Stimulated activated naive CD8-positive, alpha-beta T cell treated with anti-CD3 and anti-CD28 coated beads, Interleukin-15, amount 100 ng/mL, for 72 hours (primary cell): ENCODE results near the gene GASK1B.

Experiments
- ATAC-seq: fragments of 150-1000 bp; cut with Tn5 transposase; 2 replicates; pipeline ENCODE4 v1.10.0; 2021; ENCODE audit warnings: mild to moderate bottlenecking, moderate library complexity
- DNase-seq, 2 donors: peaks; one replicate each; pipeline ENCODE4 v3.0.0; 2021 to 2022
- H3K27ac Mint-ChIP-seq, 2 donors: one replicate each; pipeline ENCODE4 v1.8.0; 2022; ENCODE audit warnings: mild to moderate bottlenecking in 2 of 2, mixed read lengths in 2 of 2, moderate library complexity in 2 of 2
- H3K27me3 Mint-ChIP-seq: one replicate; pipeline ENCODE4 v1.8.0; 2022; ENCODE audit warnings: mixed read lengths
- H3K4me1 Mint-ChIP-seq: one replicate; pipeline ENCODE4 v1.8.0; 2022; ENCODE audit warnings: mild to moderate bottlenecking, mixed read lengths
- H3K4me3 Mint-ChIP-seq, 2 donors: one replicate each; pipeline ENCODE4 v1.8.0; 2022; ENCODE audit warnings: mild to moderate bottlenecking in 2 of 2, mixed read lengths in 2 of 2, moderate library complexity in 1 of 2
- H3K9me3 Mint-ChIP-seq, 2 donors: one replicate each; pipeline ENCODE4 v1.8.0; 2022; ENCODE audit warnings: mixed read lengths in 2 of 2

Gene GASK1B

GRCh38 chr4:158195297-158195696 lies 22.5 kb upstream of the GASK1B start:
- DNase-seq (no peak), ATAC-seq (no peak)
- Mint-ChIP-seq H3K9me3 (no peaks in the 10 kb centered on the region), H3K27me3 (peaks cover 10% of the 10 kb centered on the region), H3K4me3 (no peak overlapping the region), H3K27ac (no peak overlapping the region), H3K4me1 (no peaks in the 10 kb centered on the region)

DNA sequence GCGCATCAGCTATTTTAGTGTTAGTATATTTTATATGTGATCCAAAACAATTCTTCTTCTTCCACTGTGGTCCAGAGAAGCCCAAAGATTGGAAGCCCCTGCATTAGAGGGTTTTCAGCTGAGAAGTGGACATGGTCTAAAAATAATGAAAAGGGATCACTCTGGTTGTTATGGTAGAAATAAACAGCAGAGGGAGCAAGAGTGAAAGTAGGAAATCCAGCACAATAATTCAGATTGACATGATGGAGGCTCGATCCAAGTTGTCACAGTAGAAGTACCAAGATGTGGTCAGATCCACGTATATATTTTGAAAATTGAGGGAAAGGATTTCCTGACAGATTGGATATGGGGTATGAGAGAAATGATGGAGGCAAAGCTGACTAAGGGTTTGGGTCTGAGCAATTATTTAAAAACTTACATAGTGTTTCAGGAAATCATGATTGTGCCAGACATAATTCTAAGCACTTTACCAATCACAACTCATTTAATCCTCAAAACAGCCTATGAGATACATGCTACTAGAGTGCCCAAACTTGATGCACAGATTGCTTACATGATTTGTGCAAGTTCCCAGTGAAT lies 20.4 kb upstream of the GASK1B start:
- peaks cover 10% of the 10 kb centered on the region for H3K27me3 Mint-ChIP-seq
- no peaks in the 10 kb centered on the region for H3K4me1 Mint-ChIP-seq
- H3K9me3 Mint-ChIP-seq: no peaks in the 10 kb centered on the region
- DNase-seq: no peak
- H3K4me3 Mint-ChIP-seq: no peak overlapping the region
- H3K27ac Mint-ChIP-seq: no peak overlapping the region
- no peak for ATAC-seq

GRCh38 chr4:158192439-158193158 lies 19.8 kb upstream of the GASK1B start:
- no peak overlapping the region for H3K4me3 Mint-ChIP-seq
- H3K9me3 Mint-ChIP-seq: no peaks in the 10 kb centered on the region
- H3K27ac Mint-ChIP-seq: no peak overlapping the region
- H3K27me3 Mint-ChIP-seq: peaks cover 10% of the 10 kb centered on the region
- DNase-seq (no peak), ATAC-seq (no peak)
- H3K4me1 Mint-ChIP-seq: no peaks in the 10 kb centered on the region

- DNase-seq: no peak
- Mint-ChIP-seq H3K9me3 (no peaks in the 10 kb centered on the region), H3K4me3 (no peak overlapping the region), H3K27ac (no peak overlapping the region), H3K4me1 (no peaks in the 10 kb centered on the region), H3K27me3 (peaks cover 10% of the 10 kb centered on the region)
- ATAC-seq: peak; percentile 28
Observed at GRCh38 chr4:158190718-158191117, 17.9 kb upstream of the GASK1B start.

DNA sequence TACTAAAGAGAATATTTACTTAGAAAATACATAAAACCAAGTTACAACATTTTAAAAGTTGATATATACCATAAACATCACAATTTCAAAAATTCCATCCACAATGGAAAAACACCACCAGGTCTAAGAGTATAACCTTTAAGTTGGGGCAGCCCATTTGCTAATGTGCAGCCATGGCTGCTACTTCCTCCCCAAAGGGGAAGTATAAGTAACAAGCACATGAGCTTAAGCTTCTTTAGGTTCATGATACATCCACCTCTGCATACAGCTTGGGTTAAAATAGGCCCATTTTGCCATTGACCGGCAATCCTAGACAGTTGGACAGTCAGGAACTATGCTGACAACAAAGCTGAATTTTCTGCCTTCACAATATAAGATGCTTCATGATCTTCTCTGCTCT lies 16.6 kb upstream of the GASK1B start:
- Mint-ChIP-seq H3K27me3 (peaks cover 7% of the 10 kb centered on the region), H3K4me3 (no peak overlapping the region), H3K4me1 (no peaks in the 10 kb centered on the region), H3K9me3 (no peaks in the 10 kb centered on the region), H3K27ac (no peak overlapping the region)
- ATAC-seq (no peak), DNase-seq (no peak)

DNA sequence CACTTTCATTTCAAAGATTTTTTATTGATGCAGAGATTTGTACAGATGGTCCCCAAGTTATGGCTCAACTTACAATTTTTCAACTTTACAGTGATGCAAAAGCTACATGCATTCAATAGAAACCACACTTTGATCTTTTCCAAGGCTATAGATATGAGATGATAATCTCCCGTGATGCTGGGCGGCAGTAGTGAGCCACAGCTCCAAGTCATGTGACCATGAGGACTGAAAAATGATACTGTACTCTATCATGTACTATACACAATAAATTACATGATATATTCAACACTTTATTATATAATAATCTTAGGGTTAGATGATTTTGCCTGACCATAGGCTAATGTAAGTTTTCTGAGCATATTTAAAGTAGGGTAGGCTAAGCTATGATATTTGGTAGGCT lies 14.0 kb upstream of the GASK1B start:
- no peak overlapping the region for H3K27ac Mint-ChIP-seq
- H3K4me3 Mint-ChIP-seq: no peak overlapping the region
- ATAC-seq (no peak), DNase-seq (no peak)
- H3K27me3 Mint-ChIP-seq: peaks cover 7% of the 10 kb centered on the region
- H3K9me3 Mint-ChIP-seq: no peaks in the 10 kb centered on the region
- H3K4me1 Mint-ChIP-seq: no peaks in the 10 kb centered on the region

DNA sequence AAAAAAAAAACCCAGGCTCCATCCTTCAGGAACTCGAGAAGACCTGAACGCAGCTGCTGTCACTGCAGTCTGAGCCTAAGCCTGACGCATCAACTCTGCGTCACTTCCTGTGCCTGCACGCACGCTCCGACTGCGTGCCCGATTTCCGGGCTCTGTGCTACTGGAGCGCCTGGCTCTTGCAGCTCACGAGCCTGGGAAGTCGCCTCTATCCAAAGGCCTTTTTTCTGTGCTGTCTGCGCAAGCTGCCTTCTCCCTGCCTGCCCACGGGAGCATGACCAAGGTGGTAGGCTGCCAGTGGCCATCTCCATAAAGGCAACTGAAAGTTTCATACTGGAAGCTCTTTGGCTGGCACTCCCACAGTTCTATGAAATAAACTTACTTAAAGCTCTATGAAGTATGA lies 9.9 kb upstream of the GASK1B start:
- DNase-seq (no peak), ATAC-seq (no peak)
- Mint-ChIP-seq H3K27me3 (peaks cover 18% of the 10 kb centered on the region), H3K4me1 (no peaks in the 10 kb centered on the region), H3K9me3 (no peaks in the 10 kb centered on the region), H3K4me3 (no peak overlapping the region), H3K27ac (peak overlapping the region in 1 of 2 donors; percentile 9)

GRCh38 chr4:158181906-158182305 lies 9.1 kb upstream of the GASK1B start:
- H3K4me3 Mint-ChIP-seq: no peak overlapping the region
- no peak overlapping the region for H3K27ac Mint-ChIP-seq
- H3K4me1 Mint-ChIP-seq: no peaks in the 10 kb centered on the region
- H3K27me3 Mint-ChIP-seq: peaks cover 18% of the 10 kb centered on the region
- no peak for DNase-seq
- H3K9me3 Mint-ChIP-seq: no peaks in the 10 kb centered on the region
- no peak for ATAC-seq

- Mint-ChIP-seq H3K27me3 (peaks cover 18% of the 10 kb centered on the region), H3K4me1 (no peaks in the 10 kb centered on the region)
Observed at GRCh38 chr4:158179465-158179864, 6.6 kb upstream of the GASK1B start.

DNA sequence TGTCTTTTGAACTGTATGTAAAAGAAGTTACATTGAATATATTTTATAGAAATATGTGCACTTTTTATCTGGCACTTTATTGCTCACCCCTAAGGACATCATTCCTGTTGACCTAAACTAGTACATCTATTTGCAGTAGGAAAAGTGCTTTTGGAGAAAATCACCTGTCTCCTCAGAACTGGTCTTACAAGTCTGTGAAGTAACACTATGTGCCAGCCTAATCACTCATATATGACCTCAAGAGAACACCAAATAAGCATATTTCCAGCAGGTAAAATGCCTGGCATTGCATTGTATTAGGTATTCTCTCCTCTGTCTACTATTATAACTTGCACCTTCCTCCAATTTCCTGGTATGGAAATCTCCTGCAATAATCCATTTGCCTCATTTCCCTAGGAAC lies 4.0 kb upstream of the GASK1B start:
- Mint-ChIP-seq H3K9me3 (no peaks in the 10 kb centered on the region), H3K27me3 (peaks cover 25% of the 10 kb centered on the region), H3K4me1 (no peaks in the 10 kb centered on the region), H3K4me3 (no peak overlapping the region), H3K27ac (no peak overlapping the region)
- ATAC-seq (no peak), DNase-seq (no peak)

More at GRCh38 chr4:158179465-158179864, 6.6 kb upstream of the GASK1B start:
- DNase-seq (no peak), ATAC-seq (no peak)
- H3K4me3 Mint-ChIP-seq: no peak overlapping the region
- no peaks in the 10 kb centered on the region for H3K9me3 Mint-ChIP-seq
- no peak overlapping the region for H3K27ac Mint-ChIP-seq

- H3K4me1 Mint-ChIP-seq: peaks cover 3% of the 10 kb centered on the region
- no peak overlapping the region for H3K27ac Mint-ChIP-seq
- no peaks in the 10 kb centered on the region for H3K9me3 Mint-ChIP-seq
- peaks cover 30% of the 10 kb centered on the region for H3K27me3 Mint-ChIP-seq
- no peak for DNase-seq
- no peak for ATAC-seq
- H3K4me3 Mint-ChIP-seq: no peak overlapping the region
Observed at GRCh38 chr4:158176108-158176507, 3.3 kb upstream of the GASK1B start.

GRCh38 chr4:158170691-158171561 lies 1.9 kb downstream of the GASK1B start:
- Mint-ChIP-seq H3K4me1 (peaks cover 9% of the 10 kb centered on the region), H3K27ac (no peak overlapping the region), H3K9me3 (no peaks in the 10 kb centered on the region), H3K27me3 (peaks cover 38% of the 10 kb centered on the region), H3K4me3 (no peak overlapping the region)
- ATAC-seq (peak; percentile 33), DNase-seq (peak; percentile 10 to 22)

- peaks cover 9% of the 10 kb centered on the region for H3K4me1 Mint-ChIP-seq
- DNase-seq: no peak
- no peaks in the 10 kb centered on the region for H3K9me3 Mint-ChIP-seq
- ATAC-seq: peak; percentile 40
- no peak overlapping the region for H3K4me3 Mint-ChIP-seq
- no peak overlapping the region for H3K27ac Mint-ChIP-seq
- peaks cover 38% of the 10 kb centered on the region for H3K27me3 Mint-ChIP-seq
Observed at GRCh38 chr4:158169931-158170690, 2.7 kb downstream of the GASK1B start.

DNA sequence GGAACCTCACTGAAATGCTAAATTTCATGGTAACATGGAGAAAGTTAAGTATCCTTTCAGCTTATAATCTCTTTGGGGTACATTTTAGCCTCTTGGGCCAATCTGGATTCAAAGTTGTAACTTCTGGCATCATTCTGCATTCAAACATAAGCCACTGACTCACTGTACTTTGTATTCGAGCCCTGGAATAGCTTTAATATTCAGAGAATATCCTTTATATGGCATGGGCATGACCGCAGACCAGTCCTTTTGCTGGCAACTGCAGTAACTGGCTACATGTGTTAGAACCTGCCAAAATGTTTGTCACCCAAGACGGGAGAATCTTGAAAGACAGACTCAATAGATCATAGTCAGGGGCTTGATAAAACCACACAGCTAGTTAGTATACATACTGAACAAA lies 3.3 kb downstream of the GASK1B start:
- no peaks in the 10 kb centered on the region for H3K9me3 Mint-ChIP-seq
- H3K27ac Mint-ChIP-seq: no peak overlapping the region
- peaks cover 38% of the 10 kb centered on the region for H3K27me3 Mint-ChIP-seq
- H3K4me3 Mint-ChIP-seq: no peak overlapping the region
- ATAC-seq (no peak), DNase-seq (no peak)
- H3K4me1 Mint-ChIP-seq: peaks cover 9% of the 10 kb centered on the region

- H3K9me3 Mint-ChIP-seq: no peaks in the 10 kb centered on the region
- H3K27ac Mint-ChIP-seq: no peak overlapping the region
- no peak overlapping the region for H3K4me3 Mint-ChIP-seq
- H3K4me1 Mint-ChIP-seq: peaks cover 9% of the 10 kb centered on the region
- peaks cover 38% of the 10 kb centered on the region for H3K27me3 Mint-ChIP-seq
- DNase-seq (no peak), ATAC-seq (no peak)
Observed at GRCh38 chr4:158168606-158169005, 4.2 kb downstream of the GASK1B start.
